Psoas muscle (tissue), 8 donors: ENCODE results near the gene SH3BP4. TPM values are rescaled to one million over a fixed set of nuclear protein-coding genes. Genes with fewer than 3 reads are reported as not detected.

Experiments
- ATAC-seq, 4 donors: fragments of 200-7000 bp; cut with Tn5 transposase; one replicate each; pipeline ENCODE4 v1.9.1; 2020; ENCODE audit warnings: moderate library complexity in 3 of 4, mild to moderate bottlenecking in 2 of 4
- DNase-seq, 2 donors: peaks; one replicate each; pipeline ENCODE4 v3.0.0-alpha.2; 2020
- H3K27ac ChIP-seq: fragments of 200-600 bp; one replicate; pipeline ENCODE4 v1.8.0; 2022
- H3K27me3 ChIP-seq, 3 donors: fragments of 200-600 bp in 1 of 3; one replicate each; pipeline versions ENCODE4 v1.6.1 to v1.8.0; 2013 to 2022; ENCODE audit warnings: low read length in 2 of 3, mild to moderate bottlenecking in 2 of 3, moderate library complexity in 1 of 3; ENCODE audit not compliant: insufficient read depth in 3 of 3
- H3K36me3 ChIP-seq, 2 donors: fragments of 200-600 bp in 1 of 2; one replicate each; pipeline versions ENCODE4 v1.6.1 to v1.8.0; 2013 to 2022; ENCODE audit warnings: low read depth in 1 of 2, mild to moderate bottlenecking in 1 of 2, moderate library complexity in 1 of 2; ENCODE audit not compliant: insufficient read depth in 1 of 2
- H3K4me1 ChIP-seq: fragments of 200-600 bp; one replicate; pipeline ENCODE4 v1.8.0; 2022
- H3K4me3 ChIP-seq: fragments of 200-600 bp; one replicate; pipeline ENCODE4 v1.8.0; 2022; ENCODE audit warnings: mild to moderate bottlenecking
- H3K9me3 ChIP-seq: fragments of 200-600 bp; one replicate; pipeline ENCODE4 v1.8.0; 2022
- CTCF ChIP-seq: fragments of 200-600 bp; IDR thresholded peaks from one replicate; pipeline ENCODE4 v1.8.0; 2022; ENCODE audit warnings: antibody characterized with exemption
- WGBS, 3 donors: extraction: QIAGEN DNeasy Blood & Tissue Kit; methylation state at CpG; one replicate each; pipeline versions ENCODE4 v1.1.6 to v1.1.7; 2013; 5-methylcytosine and 5-hydroxymethylcytosine counted together
- intact Hi-C, 2 donors: fragments of 100-400 bp; cut with DNase I; formaldehyde crosslinking; loops; one replicate each; pipeline versions ENCODE4 v1.11.0 to v1.14.2; 2022
- polyA plus RNA-seq, 3 donors: library from polyadenylated mRNA; stranded (reverse); fragments of 200-250 nt; gene quantifications; one replicate each; pipeline ENCODE4 v1.2.3, GENCODE V29; 2013
- total RNA-seq, 4 donors: library from RNA; stranded (reverse); fragmentation: NEBNext Ultra II Directional in 2 of 4; extraction: Animal tissue kit (Norgen Biotek cat#: 25700) in 2 of 4; gene quantifications; one replicate each; pipeline versions ENCODE4 v1.2.1 to v1.2.4, GENCODE V29; 2021 to 2023
- donor health status: healthy with polysubstance abuse.
- donor health status: DM: no; HTN: no; CAD: no; lungs with moderate emphysema.
- donor health status: Bipolar disorder and iron deficiency.
- donor health status: healthy.
- donor health status: DM: yes; HTN: yes; CAD: no.
- donor health status: DM: no; HTN: no; CAD: no.
- donor health status: DM: no; HTN: no; CAD: no.
- donor health status: DM: yes; HTN: yes; CAD: no.

SH3BP4 gene
- total and polyA plus RNA-seq, 7 donors = 3.0 to 14.9 (median 9.4) TPM

DNA sequence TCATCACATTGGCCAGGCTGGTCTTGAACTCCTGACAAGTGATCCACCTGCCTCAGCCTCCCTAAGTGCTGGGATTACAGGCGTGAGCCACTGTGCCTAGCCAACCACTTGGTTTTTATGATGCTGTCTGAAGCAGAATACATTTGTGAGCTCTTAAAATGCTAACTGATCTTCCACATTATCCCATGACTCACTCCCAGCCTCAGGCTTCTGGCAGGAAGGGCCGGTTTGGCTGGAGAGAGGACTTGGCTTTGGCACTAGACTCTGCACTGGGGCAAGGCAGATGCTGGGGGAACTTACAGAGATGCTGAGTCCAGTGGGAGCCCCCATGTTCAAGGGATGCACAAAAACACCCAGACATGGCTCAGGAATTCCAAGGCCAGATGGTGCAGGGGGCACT lies 40.5 kb upstream of the SH3BP4 start:
- TF ChIP-seq CTCF = no peak
- no peaks in the 10 kb centered on the region for H3K9me3 ChIP-seq
- ATAC-seq (no peak), DNase-seq (peak in 1 of 2 donors; percentile 21)
- no peak overlapping the region for H3K4me3 ChIP-seq
- H3K36me3 ChIP-seq = no peaks in the 10 kb centered on the region
- H3K4me1 ChIP-seq = no peaks in the 10 kb centered on the region
- no peak overlapping the region for H3K27ac ChIP-seq
- H3K27me3 ChIP-seq = no peaks in the 10 kb centered on the region
- intact Hi-C loops = no loop called here
- 42 to 50% (median 49%) methylated on average over 2 of the region's 2 CpGs for WGBS, 3 donors

DNA sequence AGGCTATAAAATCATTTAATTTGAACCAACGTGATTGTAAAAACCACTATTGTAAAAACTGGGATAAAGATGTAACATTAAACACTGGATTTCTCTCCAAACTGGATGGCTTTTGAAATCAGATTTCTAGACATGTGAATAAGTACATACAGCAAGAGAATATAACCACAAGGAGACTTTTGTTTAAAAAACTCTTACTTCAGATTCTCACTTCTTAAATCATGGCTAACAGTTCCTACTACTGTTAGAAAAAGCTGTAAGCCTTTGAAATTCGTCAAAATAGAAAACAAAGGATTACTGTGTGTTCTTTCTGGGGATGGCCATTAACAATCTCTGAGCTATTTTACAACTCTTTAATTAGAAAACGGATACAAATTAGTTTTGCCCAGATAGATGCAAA lies 39.4 kb upstream of the SH3BP4 start:
- H3K4me3 ChIP-seq = no peak overlapping the region
- ATAC-seq = no peak
- no peaks in the 10 kb centered on the region for H3K27me3 ChIP-seq

GRCh38 chr2:234913208-234913626 lies 38.6 kb upstream of the SH3BP4 start:
- no peak for TF ChIP-seq CTCF
- H3K9me3 ChIP-seq = no peaks in the 10 kb centered on the region
- no peak for ATAC-seq
- WGBS, 3 donors = 48 to 50% (median 48%) methylated on average over 5 of the region's 5 CpGs
- DNase-seq = no peak
- intact Hi-C loops = no loop called here
- no peak overlapping the region for H3K4me3 ChIP-seq
- no peaks in the 10 kb centered on the region for H3K4me1 ChIP-seq
- H3K27me3 ChIP-seq = no peaks in the 10 kb centered on the region
- H3K27ac ChIP-seq = no peak overlapping the region
- no peaks in the 10 kb centered on the region for H3K36me3 ChIP-seq

More for the DNA sequence above, 39.4 kb upstream of the SH3BP4 start:
- Histone ChIP-seq H3K9me3 (no peaks in the 10 kb centered on the region), H3K27ac (no peak overlapping the region), H3K36me3 (no peaks in the 10 kb centered on the region), H3K4me1 (no peaks in the 10 kb centered on the region)
- intact Hi-C loops = no loop called here
- DNase-seq = no peak
- 74 to 88% (median 75%) methylated on average over 3 of the region's 3 CpGs for WGBS, 3 donors
- no peak for TF ChIP-seq CTCF

DNA sequence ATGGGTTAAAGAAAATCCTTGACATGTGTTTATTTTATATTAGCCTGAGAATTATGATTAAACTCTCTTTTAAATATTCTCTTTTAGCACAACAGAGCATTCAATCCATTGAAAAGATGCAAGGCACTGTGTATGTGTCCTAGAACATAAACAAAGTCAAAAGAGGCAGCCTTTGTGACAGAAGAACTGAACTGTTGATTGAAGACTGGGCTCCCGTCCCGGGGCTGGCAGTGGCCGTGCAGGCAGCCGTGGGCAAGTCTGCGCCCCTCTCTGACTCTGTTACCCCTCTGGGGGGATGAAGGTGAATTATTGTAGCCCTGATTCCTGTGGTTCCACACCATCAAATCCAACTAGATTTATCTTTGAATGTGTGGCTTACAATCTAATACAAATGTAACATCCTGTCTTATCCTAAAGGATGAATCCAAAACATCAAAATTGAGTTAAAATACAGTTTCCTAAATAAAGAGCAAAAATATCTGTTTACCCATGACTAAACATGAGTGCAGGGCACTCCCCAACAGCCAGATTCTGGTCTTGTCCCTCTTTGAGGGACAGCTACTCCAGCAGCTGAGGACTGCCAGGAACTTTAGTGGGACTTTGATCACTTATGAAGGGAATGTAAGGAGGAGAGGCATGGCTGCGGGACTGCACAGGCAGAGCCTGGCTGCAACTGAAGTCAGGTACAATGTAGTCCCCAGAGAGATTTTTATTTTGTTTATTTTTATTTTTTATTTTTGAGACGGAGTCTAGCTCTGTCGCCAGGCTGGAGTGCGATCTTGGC lies 37.3 kb upstream of the SH3BP4 start:
- no peak for TF ChIP-seq CTCF
- intact Hi-C loops = no loop called here
- H3K36me3 ChIP-seq = no peaks in the 10 kb centered on the region
- WGBS, 3 donors = 82 to 87% (median 85%) methylated on average over 9 of the region's 9 CpGs
- H3K4me1 ChIP-seq = no peaks in the 10 kb centered on the region
- DNase-seq (no peak), ATAC-seq (no peak)
- no peaks in the 10 kb centered on the region for H3K9me3 ChIP-seq
- H3K4me3 ChIP-seq = no peak overlapping the region
- no peak overlapping the region for H3K27ac ChIP-seq
- H3K27me3 ChIP-seq = no peaks in the 10 kb centered on the region

GRCh38 chr2:234916674-234917073 lies 35.1 kb upstream of the SH3BP4 start:
- Histone ChIP-seq H3K36me3 (no peaks in the 10 kb centered on the region), H3K27ac (no peak overlapping the region), H3K27me3 (no peaks in the 10 kb centered on the region), H3K4me3 (no peak overlapping the region), H3K4me1 (no peaks in the 10 kb centered on the region), H3K9me3 (no peaks in the 10 kb centered on the region)
- ATAC-seq (no peak), DNase-seq (no peak)
- intact Hi-C loops = no loop called here
- WGBS, 3 donors = 88 to 98% (median 90%) methylated on average over 5 of the region's 5 CpGs
- no peak for TF ChIP-seq CTCF
